GM21723 (cell line): ENCODE results near the gene FAM111A.

Experiments used
- ATAC-seq: cut with Tn5 transposase; IDR thresholded peaks from one replicate; pipeline ENCODE4 v1.9.1; 2021; ENCODE audit warnings: mild to moderate bottlenecking, moderate library complexity; ENCODE audit not compliant: unreplicated experiment

Gene FAM111A

DNA sequence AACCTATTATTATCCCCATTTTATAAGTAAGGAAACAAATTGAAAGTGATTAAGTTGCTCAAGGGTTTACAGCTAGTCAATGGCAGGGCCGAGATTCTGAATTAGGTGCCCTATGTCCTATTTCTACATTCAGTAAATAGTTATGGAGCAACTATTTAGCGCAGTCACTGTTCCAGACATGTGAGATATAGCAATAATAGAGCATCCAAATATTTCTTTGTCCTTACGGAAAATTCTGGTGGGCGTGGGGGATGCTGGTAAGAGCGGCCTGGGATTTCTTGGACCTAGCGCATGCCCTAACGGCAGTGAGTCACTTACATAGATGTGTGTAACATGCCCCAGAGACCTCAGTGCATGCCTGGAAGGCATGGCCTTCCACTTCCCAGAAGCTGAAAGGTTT is 33.7 kb downstream of the FAM111A start:
- ATAC-seq = no peak

DNA sequence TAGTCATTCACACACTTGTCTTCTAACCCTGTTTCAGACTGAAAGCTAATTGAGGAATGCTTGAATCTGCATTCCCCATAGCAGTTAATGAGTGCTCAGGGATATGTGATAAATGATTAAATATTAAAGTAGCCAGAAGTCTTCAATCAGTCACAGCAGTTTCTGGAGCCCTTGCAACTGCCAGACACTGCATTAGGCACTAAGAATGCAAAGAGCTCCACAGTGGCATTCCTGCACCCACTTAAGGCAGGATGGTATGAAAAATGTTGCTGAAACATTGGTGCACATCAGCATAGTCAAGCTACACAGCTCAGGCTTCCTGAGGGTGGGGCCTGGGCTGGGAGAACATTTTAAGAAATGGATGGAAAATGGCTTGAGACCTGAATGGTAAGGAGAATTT is 35.7 kb downstream of the FAM111A start:
- ATAC-seq = no peak

DNA sequence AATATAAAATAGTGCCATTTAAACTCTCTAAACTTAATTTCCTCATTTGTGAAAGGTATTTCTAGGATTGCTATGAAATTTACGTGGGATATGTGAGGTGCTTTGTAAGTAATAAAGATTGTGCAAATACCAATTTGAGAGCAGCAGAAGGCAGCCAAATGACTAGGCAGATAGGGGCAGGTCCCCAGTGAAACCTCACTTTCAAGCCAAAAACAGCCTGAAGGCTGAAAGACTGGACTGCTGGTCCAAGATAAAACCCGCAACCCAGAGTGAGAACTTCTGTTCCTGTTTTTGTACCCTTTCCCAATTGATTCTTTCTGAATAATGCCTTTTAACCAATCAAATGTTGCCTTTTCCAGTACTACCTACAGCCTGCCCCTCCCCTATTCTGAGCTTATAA is 36.5 kb downstream of the FAM111A start:
- ATAC-seq = no peak

DNA sequence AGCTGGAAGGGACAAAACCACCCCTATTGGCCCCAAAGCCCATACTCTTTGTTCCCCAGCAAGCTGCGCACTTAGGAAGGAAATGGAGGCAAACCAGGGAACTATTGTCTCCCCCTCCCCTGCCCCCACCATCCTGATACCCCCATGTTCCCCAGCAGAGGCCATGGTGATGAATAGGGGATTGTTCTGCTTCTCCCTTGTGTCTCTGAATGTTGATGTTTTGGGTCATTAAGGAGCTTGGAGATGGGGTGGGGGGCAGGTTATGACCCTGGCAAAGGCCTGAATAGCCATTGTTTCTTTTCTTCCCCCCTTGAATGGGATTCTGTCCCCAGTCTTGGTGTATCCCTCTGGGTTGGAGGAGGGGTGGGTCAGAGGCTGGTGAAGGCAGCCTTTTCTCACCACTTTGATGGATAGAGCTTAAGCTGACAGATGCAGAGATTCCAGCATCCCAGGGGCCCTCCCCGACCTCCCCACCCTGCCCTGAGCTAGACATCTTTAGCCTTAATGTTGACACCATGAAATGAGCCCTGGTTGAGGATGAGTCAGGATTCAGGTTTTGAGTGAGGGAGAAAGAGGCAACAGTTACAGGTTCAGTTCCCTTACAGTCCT is 37.6 kb downstream of the FAM111A start:
- ATAC-seq = no peak

DNA sequence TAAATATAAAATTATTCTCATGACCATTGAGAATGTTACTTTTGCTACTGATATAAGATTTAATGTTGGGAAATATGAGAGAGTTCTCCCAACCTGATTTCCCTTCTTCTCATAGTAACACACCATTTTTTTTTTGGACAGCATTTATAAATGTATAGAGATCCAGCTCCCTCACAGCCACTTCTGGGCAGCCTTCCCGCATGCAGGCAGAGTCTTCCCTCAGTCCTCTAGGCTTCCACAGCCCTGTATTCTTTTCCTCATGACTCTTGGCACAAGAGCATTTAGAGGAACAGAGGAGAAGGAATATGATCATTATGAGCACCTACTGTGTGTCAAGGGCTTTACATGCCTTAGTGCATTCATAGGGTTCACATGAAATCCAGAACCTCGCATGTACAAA is 38.3 kb downstream of the FAM111A start:
- ATAC-seq = no peak

DNA sequence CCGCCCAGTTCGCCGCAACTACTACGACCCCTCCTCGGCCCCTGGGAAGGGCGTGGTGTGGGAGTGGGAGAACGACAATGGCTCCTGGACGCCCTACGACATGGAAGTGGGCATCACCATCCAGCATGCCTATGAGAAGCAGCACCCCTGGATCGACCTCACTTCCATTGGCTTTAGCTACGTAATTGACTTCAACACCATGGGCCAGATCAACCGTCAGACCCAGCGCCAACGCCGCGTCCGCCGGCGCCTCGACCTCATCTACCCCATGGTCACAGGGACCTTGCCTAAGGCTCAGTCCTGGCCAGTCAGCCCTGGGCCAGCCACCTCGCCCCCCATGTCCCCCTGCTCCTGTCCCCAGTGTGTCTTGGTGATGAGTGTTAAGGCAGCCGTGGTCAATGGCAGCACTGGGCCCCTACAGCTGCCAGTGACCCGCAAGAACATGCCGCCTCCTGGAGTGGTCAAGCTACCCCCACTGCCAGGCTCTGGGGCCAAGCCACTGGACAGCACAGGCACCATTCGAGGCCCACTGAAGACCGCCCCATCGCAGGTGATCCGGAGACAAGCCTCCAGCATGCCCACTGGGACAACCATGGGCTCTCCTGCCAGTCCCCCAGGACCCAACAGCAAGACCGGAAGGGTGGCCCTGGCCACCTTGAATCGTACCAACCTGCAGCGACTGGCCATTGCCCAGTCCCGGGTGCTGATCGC is 39.2 kb downstream of the FAM111A start:
- ATAC-seq = no peak

DNA sequence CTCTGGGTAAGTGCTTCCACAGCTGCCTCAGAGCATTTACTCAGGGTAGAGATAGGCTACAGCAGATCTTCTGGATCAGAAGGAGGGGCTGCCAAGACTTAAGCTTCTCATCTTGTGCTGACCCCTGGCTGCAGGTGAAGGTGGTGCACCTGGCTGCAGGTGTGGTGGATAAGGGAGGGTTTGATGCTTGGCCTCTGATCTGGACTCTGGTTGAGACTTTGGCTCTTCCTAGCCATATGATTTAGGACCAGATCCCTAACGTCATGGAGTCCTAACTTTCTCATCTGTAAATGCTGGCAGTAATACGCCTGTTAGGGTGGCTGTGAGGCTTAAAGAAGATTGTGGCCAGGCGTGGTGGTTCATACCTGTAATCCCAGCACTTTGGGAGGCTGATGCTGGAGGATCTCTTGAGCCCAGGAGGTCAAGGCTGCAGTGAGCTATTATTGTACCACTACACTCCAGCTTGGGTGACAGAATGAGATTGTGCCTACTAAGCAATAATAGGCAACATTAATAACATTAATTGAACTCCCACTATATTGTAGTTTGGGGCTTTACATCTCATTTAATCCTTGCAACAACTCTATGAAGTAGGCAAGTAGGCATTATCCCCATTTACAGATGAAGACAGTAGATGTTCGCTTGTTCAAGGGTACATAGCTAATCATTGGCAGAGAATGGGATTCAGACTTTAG is 39.9 kb downstream of the FAM111A start:
- no peak for ATAC-seq

DNA sequence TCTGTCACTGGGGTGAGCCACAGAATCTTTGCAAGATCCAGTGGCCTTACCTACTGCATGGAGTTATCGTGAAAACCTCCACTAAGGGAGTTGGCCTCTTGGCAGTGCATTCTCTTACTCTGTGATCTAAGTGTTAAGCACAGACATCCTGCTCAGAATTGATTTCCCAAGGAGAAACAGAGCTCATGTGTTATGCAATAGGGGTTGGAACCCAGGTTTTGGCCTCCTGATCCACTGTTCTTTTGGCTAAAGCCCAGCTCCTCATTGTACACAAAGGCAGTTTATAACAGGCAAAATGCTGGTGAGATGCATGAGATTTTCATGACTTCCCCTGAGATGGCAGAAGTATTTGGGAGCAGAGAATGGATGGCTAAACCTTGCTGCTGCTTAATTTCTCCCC is 41.1 kb downstream of the FAM111A start:
- ATAC-seq = no peak

DNA sequence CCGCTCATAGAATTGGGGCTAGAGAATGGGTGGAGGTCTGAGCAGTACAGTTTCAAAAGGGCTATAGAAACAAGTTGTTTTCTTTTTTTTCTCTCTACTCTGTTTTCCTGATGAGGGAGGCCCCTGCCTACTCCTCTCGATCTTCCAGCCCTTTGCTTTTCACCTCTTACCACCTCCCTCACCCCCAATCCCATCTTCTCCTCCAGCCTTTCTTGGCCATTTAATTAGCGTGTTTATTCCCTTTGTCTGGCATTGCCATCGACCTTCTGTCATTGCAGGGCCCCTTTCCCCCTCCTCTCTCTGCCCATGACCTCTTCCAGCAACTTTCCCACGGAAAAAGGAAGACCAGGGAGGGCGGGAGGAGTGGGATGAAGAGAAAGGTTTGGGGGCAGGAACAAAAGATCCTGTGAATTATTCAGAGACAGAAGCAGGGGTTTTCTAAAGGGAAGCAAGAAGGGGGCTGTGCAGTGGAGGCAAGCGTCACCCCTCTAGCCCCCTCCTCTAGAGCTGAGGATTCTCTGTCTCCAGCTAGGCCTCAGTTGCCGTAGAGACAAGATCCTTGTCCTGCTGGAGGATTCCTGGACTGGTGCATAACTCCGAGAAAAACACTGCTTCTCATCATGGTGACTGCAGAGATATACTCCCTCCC is 42.2 kb downstream of the FAM111A start:
- no peak for ATAC-seq

DNA sequence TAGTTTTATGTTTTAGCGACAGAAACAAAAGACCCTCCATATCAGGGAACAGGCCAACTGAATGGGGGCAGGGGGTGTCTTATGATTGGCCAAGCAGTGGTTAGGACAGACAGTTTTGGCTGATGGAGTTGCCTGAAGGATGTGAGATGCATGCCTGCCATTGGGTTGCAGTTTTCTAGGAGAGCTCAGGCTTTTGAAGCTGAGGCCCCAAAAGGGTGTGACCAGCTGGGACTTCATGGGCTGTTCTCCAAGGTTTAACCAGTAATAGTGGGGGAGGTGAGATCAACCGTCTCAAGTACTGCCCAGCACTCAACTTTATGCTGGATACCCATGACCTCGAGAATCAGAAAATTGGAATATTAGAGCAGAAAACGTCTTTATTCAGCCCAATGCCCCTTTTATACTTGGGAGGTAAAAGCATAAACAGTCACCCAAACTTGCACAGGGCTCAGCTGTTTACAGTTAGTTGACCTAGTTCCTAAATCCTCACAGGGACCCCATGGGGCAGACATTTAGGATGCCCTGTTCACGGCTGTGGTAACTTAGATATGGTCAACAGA is 42.8 kb downstream of the FAM111A start:
- ATAC-seq = no peak

DNA sequence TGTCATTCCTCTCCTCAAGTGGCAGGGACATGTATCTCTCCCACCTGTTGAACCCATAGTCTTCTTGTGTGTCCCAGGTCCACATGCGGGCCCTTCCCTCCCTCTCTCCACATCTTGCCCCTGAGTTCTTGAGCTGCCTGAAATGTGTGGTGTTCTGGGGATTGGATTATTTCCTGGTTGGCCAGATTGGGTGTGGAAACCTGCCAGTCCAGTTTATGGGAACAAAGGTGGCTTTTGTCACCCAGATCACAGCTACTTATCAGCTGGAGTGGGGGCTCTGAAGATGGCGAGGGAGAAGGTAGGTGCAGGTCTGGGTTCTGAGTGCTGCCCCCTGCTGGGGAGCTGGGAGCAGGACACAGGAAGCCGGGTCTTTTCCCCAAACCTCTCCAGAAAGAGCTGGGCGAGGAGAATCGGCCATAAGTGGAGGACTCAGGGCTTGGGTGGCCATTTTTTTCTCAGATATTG is 43.5 kb downstream of the FAM111A start:
- peak; percentile 74 for ATAC-seq

DNA sequence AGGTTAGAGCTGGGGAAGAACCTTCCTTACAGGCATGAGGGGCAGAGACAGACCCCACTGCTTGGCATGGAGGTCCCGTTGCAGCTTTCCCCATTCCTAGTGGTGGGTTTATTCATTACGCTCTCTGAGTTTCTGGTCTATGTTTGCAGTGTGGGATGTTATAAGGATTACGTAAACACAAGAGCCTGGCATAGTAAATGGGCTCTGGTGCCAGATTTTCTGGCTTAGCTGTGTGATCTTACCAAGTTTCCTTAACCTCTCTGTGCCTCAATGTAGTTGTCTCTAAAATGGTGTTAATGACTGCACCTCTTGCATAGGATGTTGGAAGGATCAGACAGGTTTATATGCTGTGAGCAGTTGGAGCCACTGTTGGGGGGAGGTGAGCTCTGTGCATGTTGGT is 44.4 kb downstream of the FAM111A start:
- ATAC-seq = no peak

DNA sequence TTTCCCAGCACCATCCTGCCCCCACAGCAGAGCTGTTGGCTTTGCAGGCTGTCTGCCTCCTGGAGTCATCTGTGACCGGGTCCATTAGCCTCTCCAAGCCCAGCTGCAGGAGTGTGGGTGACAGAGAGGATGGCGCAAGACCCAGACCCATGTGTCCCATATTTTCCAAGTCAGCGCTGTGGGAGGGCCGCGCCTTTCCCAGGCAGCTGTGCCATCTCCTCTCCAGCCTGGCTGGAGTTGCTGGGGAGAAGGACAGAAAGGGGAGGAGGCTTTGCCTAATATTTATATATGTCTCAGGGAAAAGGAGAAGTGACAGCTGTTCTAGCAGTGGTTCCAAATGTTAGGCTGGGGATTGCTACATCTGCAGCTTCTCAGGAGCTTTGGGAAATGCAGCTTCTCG is 44.9 kb downstream of the FAM111A start:
- no peak for ATAC-seq

DNA sequence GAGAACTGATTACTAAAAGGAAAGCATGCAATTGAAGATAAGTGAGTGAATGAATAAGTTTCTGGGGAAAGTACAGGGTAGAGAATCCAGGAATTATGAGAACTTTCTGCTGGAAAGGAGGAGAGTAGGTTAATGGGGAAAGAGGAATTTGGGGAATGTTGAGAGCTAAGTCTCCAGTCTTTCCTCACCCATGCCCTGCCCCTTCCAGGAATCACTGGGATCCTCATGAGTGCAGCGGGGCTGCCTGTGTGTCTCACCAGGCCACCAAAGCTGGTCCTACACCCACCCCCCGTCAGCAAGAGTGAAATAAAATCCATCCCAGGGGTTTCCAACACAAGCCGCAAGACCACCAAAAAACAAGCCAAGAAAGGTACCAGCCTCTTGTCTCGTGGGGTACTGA is 46.3 kb downstream of the FAM111A start:
- no peak for ATAC-seq

DNA sequence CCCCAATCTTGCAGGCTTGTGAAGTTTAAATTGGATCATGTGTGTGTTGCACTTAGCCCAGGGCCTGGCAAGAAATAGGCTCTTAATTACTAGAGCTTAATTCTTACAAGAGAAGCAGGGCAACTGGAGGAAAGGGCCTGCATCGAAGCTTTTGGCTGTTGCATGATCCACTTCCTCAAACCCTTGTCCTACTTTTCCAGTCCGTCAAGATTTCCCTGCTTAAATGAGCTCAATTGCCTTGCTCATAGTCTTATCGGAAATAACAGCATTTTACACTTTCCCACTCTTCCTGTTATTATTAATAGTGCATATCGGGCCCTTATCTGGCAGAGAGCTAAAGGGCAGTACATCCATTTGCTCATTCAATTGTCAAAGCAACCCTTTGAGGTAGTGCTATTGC is 47.3 kb downstream of the FAM111A start:
- ATAC-seq = no peak

DNA sequence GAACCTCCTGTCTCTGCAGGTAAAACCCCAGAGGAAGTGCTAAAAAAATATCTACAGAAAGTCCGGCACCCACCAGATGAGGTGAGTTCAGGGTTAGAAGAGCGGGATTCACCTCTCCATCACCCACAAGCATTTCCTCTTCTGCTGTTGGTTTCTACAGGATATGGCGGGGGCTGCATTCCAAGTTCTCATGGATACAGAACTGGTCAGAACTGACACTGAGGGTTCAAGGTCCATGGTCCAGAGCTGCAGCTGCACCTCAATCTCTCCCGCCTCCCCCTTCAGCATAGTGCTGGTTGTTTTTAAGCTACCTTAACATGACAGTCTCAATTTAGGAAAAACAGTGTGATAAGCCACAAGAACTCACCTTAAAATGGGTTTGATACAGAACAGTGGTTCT is 48.4 kb downstream of the FAM111A start:
- ATAC-seq = no peak

DNA sequence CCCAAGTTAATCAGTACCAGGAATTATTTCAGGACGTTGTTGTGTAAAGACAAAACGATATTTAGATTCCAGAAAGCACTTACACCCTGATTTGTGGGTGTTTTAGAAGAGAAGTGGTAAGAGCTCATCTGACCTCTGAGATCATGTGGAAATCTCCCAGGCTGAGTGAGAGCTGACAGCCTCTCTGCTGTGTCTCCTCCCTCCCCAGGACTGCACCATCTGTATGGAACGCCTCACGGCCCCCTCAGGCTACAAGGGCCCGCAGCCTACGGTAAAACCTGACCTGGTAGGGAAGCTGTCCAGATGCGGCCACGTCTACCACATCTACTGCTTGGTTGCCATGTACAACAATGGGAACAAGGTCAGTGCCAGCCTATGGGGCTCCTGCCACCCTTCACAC is 49.2 kb downstream of the FAM111A start:
- ATAC-seq = no peak

DNA sequence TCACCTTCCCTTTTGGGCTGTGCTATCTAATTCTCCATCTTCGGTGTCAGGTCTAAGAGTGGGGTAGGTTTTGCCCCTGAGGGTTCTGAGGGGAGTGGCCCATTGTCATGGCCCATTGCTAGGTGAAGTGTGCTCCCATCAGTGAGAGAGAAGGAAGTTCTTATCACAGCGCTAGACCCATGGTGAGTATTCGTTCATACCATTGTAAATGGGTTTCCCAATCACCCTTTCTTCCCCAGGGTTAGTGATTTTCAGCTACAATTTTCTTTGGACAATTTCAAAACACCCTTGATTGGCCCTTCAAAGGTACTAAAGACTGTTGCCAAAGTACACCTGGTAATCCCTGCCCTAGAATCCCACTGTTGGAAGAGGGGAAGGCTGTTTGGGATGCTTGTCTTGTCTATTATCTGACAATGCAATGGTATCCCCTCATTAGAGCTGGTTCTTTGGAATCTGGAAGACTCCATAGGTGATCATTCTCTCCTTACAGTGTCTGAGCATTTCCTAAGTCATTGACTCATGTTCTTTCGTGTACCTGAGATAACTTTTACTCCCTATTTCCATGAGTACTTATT is 49.9 kb downstream of the FAM111A start:
- no peak for ATAC-seq

DNA sequence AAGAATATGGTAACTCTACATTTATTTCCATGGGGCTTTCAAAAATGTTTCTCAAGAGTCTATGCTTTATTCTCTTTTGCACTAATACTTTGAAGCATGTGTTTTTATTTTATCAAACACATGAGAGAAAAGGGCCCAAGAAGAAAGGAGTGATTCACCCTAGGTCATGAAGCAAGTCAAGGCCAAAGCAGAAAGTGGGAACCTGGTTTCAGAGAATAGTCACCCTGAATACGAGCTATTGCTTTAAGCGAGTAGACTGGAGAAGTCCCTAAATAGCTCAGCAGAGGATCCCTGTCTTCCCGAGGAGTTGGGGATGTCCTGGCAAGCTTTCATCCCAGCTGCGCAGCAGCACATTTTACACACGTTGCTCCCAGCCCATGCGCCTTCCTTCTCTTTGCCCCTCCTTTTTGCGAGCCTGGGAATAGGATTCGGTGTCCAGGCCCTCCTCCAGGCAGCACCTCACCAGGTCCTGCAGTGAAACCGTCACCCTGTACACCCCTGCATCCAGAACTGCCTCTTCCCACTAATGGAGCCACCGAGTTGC is 51.0 kb downstream of the FAM111A start:
- no peak for ATAC-seq

DNA sequence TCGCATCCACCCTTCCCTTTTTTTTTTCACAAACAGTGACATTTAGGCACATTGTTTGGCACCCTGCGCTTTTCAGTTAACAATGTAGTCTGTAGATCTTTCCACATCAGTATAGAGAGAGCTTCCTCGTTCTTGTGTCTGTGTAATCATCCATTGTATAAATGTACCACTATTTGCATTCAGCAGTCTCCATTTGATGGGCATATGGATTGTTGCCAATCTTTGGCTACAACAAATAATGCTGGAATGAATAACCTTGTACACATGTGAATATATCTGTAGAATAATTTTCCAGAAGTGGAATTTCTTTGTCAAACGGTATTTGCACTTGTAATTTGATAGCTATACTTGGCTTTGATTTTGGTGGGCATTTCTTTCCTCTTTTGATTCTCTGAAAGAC is 52.9 kb downstream of the FAM111A start:
- ATAC-seq = no peak

DNA sequence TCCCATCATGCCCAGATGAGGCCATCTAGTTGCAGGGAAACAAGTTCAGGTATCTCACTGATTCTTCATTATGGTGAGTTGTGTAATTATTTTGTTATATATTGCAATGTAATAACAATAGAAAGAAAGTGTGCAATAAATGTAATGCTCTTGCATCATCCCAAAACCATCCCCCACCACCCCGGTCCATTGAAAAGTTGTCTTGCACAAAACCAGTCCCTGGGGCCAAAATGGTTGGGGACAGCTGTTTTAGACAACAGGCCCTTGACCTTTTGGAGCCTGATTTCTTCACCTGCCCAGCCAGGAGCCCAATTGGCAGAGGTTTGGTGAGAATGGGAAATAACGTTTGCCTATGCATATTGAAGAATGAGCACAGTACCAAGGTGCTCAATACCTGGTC is 54.1 kb downstream of the FAM111A start:
- no peak for ATAC-seq
